Kidney (tissue), 14 donors: ENCODE data around the gene PALLD. TPM values are rescaled to one million over a fixed set of nuclear protein-coding genes. Genes with fewer than 3 reads are reported as not detected.

Experiments
- DNase-seq, 5 donors: peaks; one replicate each; pipeline ENCODE4 v3.0.0-alpha.2; 2013 to 2020
- FAIRE-seq: peaks from 2 replicates; lab custom pipeline; 2012; peaks lifted over from hg19 to GRCh38; lab: Jason Lieb, UNC
- H3K27ac ChIP-seq, 2 donors: one replicate each; pipeline ENCODE4 v1.7.0; 2013; ENCODE audit warnings: low read depth in 2 of 2, low read length in 2 of 2, inconsistent platforms in 1 of 2
- H3K27me3 ChIP-seq: one replicate; pipeline ENCODE4 v1.7.1; 2013; ENCODE audit warnings: low read length, inconsistent platforms; ENCODE audit not compliant: control insufficient read depth, insufficient read depth
- H3K36me3 ChIP-seq, 3 donors: one replicate each; pipeline versions ENCODE4 v1.7.0 to v1.7.1; 2013; ENCODE audit warnings: low read length in 3 of 3, control low read depth in 1 of 3, inconsistent platforms in 1 of 3; ENCODE audit not compliant: insufficient read depth in 3 of 3, control insufficient read depth in 2 of 3
- H3K4me1 ChIP-seq, 3 donors: one replicate each; pipeline versions ENCODE4 v1.7.0 to v1.7.1; 2013; ENCODE audit warnings: low read length in 3 of 3, inconsistent platforms in 1 of 3, low read depth in 1 of 3; ENCODE audit not compliant: control insufficient read depth in 2 of 3, insufficient read depth in 2 of 3
- H3K4me3 ChIP-seq, 3 donors: one replicate each; pipeline versions ENCODE4 v1.7.0 to v1.8.1; 2013; ENCODE audit warnings: low read length in 3 of 3, control low read depth in 1 of 3, inconsistent platforms in 1 of 3
- H3K9ac ChIP-seq, 3 donors: one replicate each; pipeline versions ENCODE4 v1.7.0 to v1.7.1; 2013; ENCODE audit warnings: low read length in 3 of 3, control low read depth in 1 of 3, inconsistent platforms in 1 of 3
- H3K9me3 ChIP-seq, 3 donors: one replicate each; pipeline versions ENCODE4 v1.7.0 to v1.7.1; 2013; ENCODE audit warnings: low read length in 3 of 3, control low read depth in 1 of 3, inconsistent platforms in 1 of 3; ENCODE audit not compliant: control insufficient read depth in 2 of 3, insufficient read depth in 1 of 3
- CTCF ChIP-seq: IDR thresholded peaks from 3 replicates; pipeline ENCODE4 v1.5.1; 2012; ENCODE audit warnings: mild to moderate bottlenecking, moderate library complexity, borderline replicate concordance; ENCODE audit not compliant: insufficient read depth; ENCODE audit errors: extremely low read depth
- intact Hi-C: fragments of 100-400 bp; cut with DNase I; formaldehyde crosslinking; loops from one replicate; pipeline ENCODE4 v1.11.1; 2022
- polyA plus RNA-seq: library from polyadenylated mRNA; stranded (reverse); fragments of 350-450 nt; fragmentation: Illumina TruSeq; extraction: RNeasy Lipid Tissue Mini Kit (QIAGEN cat#74804); gene quantifications from one replicate; pipeline ENCODE4 v1.2.3, GENCODE V29; 2014; ENCODE audit warnings: low read depth, low replicate concordance; ENCODE audit not compliant: insufficient read depth
- total RNA-seq: library from RNA; stranded (reverse); fragmentation: NEBNext Ultra II Directional; extraction: Animal tissue kit (Norgen Biotek cat#: 25700); gene quantifications from one replicate; pipeline ENCODE4 v1.2.1, GENCODE V29; 2021
- donor health status: control.
- donor health status: control.
- donor health status: control.
- donor health status: control.
- donor health status: control.
- donor health status: DM: yes; HTN: yes; CAD: no.
- donor health status: Normal renal cell carcinoma (clear cell type).

Gene PALLD
- total and polyA plus RNA-seq, 2 donors from 2014 or later: 43.4 to 120 TPM

- H3K27ac ChIP-seq: no peak overlapping the region
- DNase-seq: no peak
- no peaks in the 10 kb centered on the region for H3K36me3 ChIP-seq
- no peak for FAIRE-seq
- TF ChIP-seq CTCF: no peak
- no peaks in the 10 kb centered on the region for H3K4me1 ChIP-seq
- intact Hi-C loops: no loop called here
- H3K9me3 ChIP-seq: no peaks in the 10 kb centered on the region
- H3K9ac ChIP-seq: no peak overlapping the region
- no peaks in the 10 kb centered on the region for H3K27me3 ChIP-seq
- H3K4me3 ChIP-seq: no peak overlapping the region
Measured at GRCh38 chr4:168501407-168501806, 4.6 kb downstream of the PALLD start.

GRCh38 chr4:168502861-168503260 is 6.0 kb downstream of the PALLD start:
- FAIRE-seq (no peak), DNase-seq (no peak)
- no peak overlapping the region for H3K9ac ChIP-seq
- no peak for TF ChIP-seq CTCF
- no peak overlapping the region for H3K4me3 ChIP-seq
- no peaks in the 10 kb centered on the region for H3K4me1 ChIP-seq
- intact Hi-C loops: no loop called here
- no peak overlapping the region for H3K27ac ChIP-seq
- H3K9me3 ChIP-seq: no peaks in the 10 kb centered on the region
- H3K36me3 ChIP-seq: no peaks in the 10 kb centered on the region
- no peaks in the 10 kb centered on the region for H3K27me3 ChIP-seq

- FAIRE-seq (no peak), DNase-seq (no peak)
- H3K9me3 ChIP-seq: no peaks in the 10 kb centered on the region
- H3K4me3 ChIP-seq: no peak overlapping the region
- intact Hi-C loops: no loop called here
- H3K4me1 ChIP-seq: no peaks in the 10 kb centered on the region
- no peak overlapping the region for H3K27ac ChIP-seq
- TF ChIP-seq CTCF: no peak
- no peaks in the 10 kb centered on the region for H3K36me3 ChIP-seq
- H3K9ac ChIP-seq: no peak overlapping the region
- H3K27me3 ChIP-seq: no peaks in the 10 kb centered on the region
Measured at GRCh38 chr4:168503652-168504362, 7.0 kb downstream of the PALLD start.
